ENCODE results near the gene CCZ1. TPM values are rescaled to one million over a fixed set of nuclear protein-coding genes. Genes with fewer than 3 reads are reported as not detected.
"Not testable (repeated sequence)": the region's sequence is repeated elsewhere in the genome, so short reads cannot be mapped to it uniquely, and the experiment has no call there.

Gene CCZ1
- polyA plus RNA-seq, 3 donors, result 43.8 to 74.6 (median 72.8) TPM

GRCh38 chr7:5903002-5903401 lies 4.5 kb downstream of the CCZ1 start:
- H3K4me3 Mint-ChIP-seq; H3K36me3 ChIP-seq (replicated peaks in 1 of 2; ENCODE audit: control insufficient read depth in 1 of 2, insufficient read depth in 2 of 2, low read length in 2 of 2); intact Hi-C loops (cut with micrococcal nuclease); H3K4me3 ChIP-seq (replicated peaks in 1 of 3; ENCODE audit: low read depth in 2 of 3, low read length in 3 of 3); H3K27me3 ChIP-seq (ENCODE audit: control insufficient read depth in 2 of 2, insufficient read depth in 2 of 2, low read length in 2 of 2); H3K9me3 ChIP-seq (replicated peaks in 1 of 2; ENCODE audit: control insufficient read depth in 1 of 2, insufficient read depth in 1 of 2, low read length in 2 of 2); H3K4me2 ChIP-seq (replicated peaks; ENCODE audit: extremely low read depth, low read length, poor library complexity, severe bottlenecking); H3K79me2 ChIP-seq (ENCODE audit: insufficient read depth, low read length); H3K27ac ChIP-seq (ENCODE audit: low read depth in 1 of 2, low read length in 2 of 2); H3K27ac Mint-ChIP-seq; H3K27me3 Mint-ChIP-seq (ENCODE audit: low read depth in 3 of 3); H3K4me1 ChIP-seq (ENCODE audit: control insufficient read depth in 1 of 2, insufficient read depth in 2 of 2, low read length in 2 of 2); DNase-seq; H4K20me1 ChIP-seq (ENCODE audit: insufficient read depth, low read length); H3K9ac ChIP-seq (ENCODE audit: insufficient read depth, low read length, poor library complexity, severe bottlenecking); H2AFZ ChIP-seq (ENCODE audit: insufficient read depth, low read depth, low read length, poor library complexity, severe bottlenecking); H3K4me1 Mint-ChIP-seq; H3K9me3 Mint-ChIP-seq: not testable (repeated sequence)
- 80% methylated on average over 1 of the region's 6 CpGs for WGBS (ENCODE audit: insufficient coverage)
- H3K36me3 Mint-ChIP-seq, result peaks cover 26 to 55% of the 10 kb centered on the region in 2 donors

- H3K27me3 ChIP-seq (ENCODE audit: control insufficient read depth in 2 of 2, insufficient read depth in 2 of 2, low read length in 2 of 2); H3K27ac ChIP-seq (ENCODE audit: low read depth in 1 of 2, low read length in 2 of 2); H3K36me3 ChIP-seq (replicated peaks in 1 of 2; ENCODE audit: control insufficient read depth in 1 of 2, insufficient read depth in 2 of 2, low read length in 2 of 2); H3K79me2 ChIP-seq (ENCODE audit: insufficient read depth, low read length); H3K4me1 ChIP-seq (ENCODE audit: control insufficient read depth in 1 of 2, insufficient read depth in 2 of 2, low read length in 2 of 2); H3K4me3 ChIP-seq (replicated peaks in 1 of 3; ENCODE audit: low read depth in 2 of 3, low read length in 3 of 3); intact Hi-C loops (cut with micrococcal nuclease); H3K9me3 Mint-ChIP-seq; H3K4me2 ChIP-seq (replicated peaks; ENCODE audit: extremely low read depth, low read length, poor library complexity, severe bottlenecking); DNase-seq; H3K27me3 Mint-ChIP-seq (ENCODE audit: low read depth in 3 of 3); H3K4me1 Mint-ChIP-seq; H3K9me3 ChIP-seq (replicated peaks in 1 of 2; ENCODE audit: control insufficient read depth in 1 of 2, insufficient read depth in 1 of 2, low read length in 2 of 2); H3K9ac ChIP-seq (ENCODE audit: insufficient read depth, low read length, poor library complexity, severe bottlenecking); H4K20me1 ChIP-seq (ENCODE audit: insufficient read depth, low read length); H2AFZ ChIP-seq (ENCODE audit: insufficient read depth, low read depth, low read length, poor library complexity, severe bottlenecking); H3K27ac Mint-ChIP-seq; H3K4me3 Mint-ChIP-seq: not testable (repeated sequence)
- peaks cover 31 to 67% of the 10 kb centered on the region in 2 donors for H3K36me3 Mint-ChIP-seq
- WGBS (ENCODE audit: insufficient coverage), result no CpG with 5 or more reads among the region's 5 CpGs
Measured at GRCh38 chr7:5904726-5905125, 6.2 kb downstream of the CCZ1 start.

- peaks cover 29 to 71% of the 10 kb centered on the region in 2 donors for H3K36me3 Mint-ChIP-seq
Measured at GRCh38 chr7:5908835-5909234, 10.3 kb downstream of the CCZ1 start.

GRCh38 chr7:5916529-5916928 lies 18.0 kb downstream of the CCZ1 start:
- H2AFZ ChIP-seq (ENCODE audit: insufficient read depth, low read depth, low read length, poor library complexity, severe bottlenecking); H3K79me2 ChIP-seq (ENCODE audit: insufficient read depth, low read length); H3K4me1 Mint-ChIP-seq; intact Hi-C loops (cut with micrococcal nuclease); H3K27me3 Mint-ChIP-seq (ENCODE audit: low read depth in 3 of 3); H3K36me3 ChIP-seq (replicated peaks in 1 of 2; ENCODE audit: control insufficient read depth in 1 of 2, insufficient read depth in 2 of 2, low read length in 2 of 2); H4K20me1 ChIP-seq (ENCODE audit: insufficient read depth, low read length); H3K27ac Mint-ChIP-seq; H3K9me3 Mint-ChIP-seq; H3K9me3 ChIP-seq (replicated peaks in 1 of 2; ENCODE audit: control insufficient read depth in 1 of 2, insufficient read depth in 1 of 2, low read length in 2 of 2); H3K9ac ChIP-seq (ENCODE audit: insufficient read depth, low read length, poor library complexity, severe bottlenecking); H3K27ac ChIP-seq (ENCODE audit: low read depth in 1 of 2, low read length in 2 of 2); H3K4me3 ChIP-seq (replicated peaks in 1 of 3; ENCODE audit: low read depth in 2 of 3, low read length in 3 of 3); H3K4me2 ChIP-seq (replicated peaks; ENCODE audit: extremely low read depth, low read length, poor library complexity, severe bottlenecking); H3K4me1 ChIP-seq (ENCODE audit: control insufficient read depth in 1 of 2, insufficient read depth in 2 of 2, low read length in 2 of 2); H3K27me3 ChIP-seq (ENCODE audit: control insufficient read depth in 2 of 2, insufficient read depth in 2 of 2, low read length in 2 of 2); H3K4me3 Mint-ChIP-seq; DNase-seq: not testable (repeated sequence)
- H3K36me3 Mint-ChIP-seq, result peaks cover 2 to 26% of the 10 kb centered on the region in 2 donors
- no CpG with 5 or more reads among the region's 6 CpGs for WGBS (ENCODE audit: insufficient coverage)

More at GRCh38 chr7:5908835-5909234, 10.3 kb downstream of the CCZ1 start:
- H3K79me2 ChIP-seq (ENCODE audit: insufficient read depth, low read length); H3K4me3 Mint-ChIP-seq; H3K4me1 ChIP-seq (ENCODE audit: control insufficient read depth in 1 of 2, insufficient read depth in 2 of 2, low read length in 2 of 2); intact Hi-C loops (cut with micrococcal nuclease); H3K27me3 ChIP-seq (ENCODE audit: control insufficient read depth in 2 of 2, insufficient read depth in 2 of 2, low read length in 2 of 2); H3K9me3 Mint-ChIP-seq; H3K4me2 ChIP-seq (replicated peaks; ENCODE audit: extremely low read depth, low read length, poor library complexity, severe bottlenecking); H3K4me1 Mint-ChIP-seq; H3K27ac ChIP-seq (ENCODE audit: low read depth in 1 of 2, low read length in 2 of 2); H3K9ac ChIP-seq (ENCODE audit: insufficient read depth, low read length, poor library complexity, severe bottlenecking); H3K4me3 ChIP-seq (replicated peaks in 1 of 3; ENCODE audit: low read depth in 2 of 3, low read length in 3 of 3); H4K20me1 ChIP-seq (ENCODE audit: insufficient read depth, low read length); H3K9me3 ChIP-seq (replicated peaks in 1 of 2; ENCODE audit: control insufficient read depth in 1 of 2, insufficient read depth in 1 of 2, low read length in 2 of 2); DNase-seq; H2AFZ ChIP-seq (ENCODE audit: insufficient read depth, low read depth, low read length, poor library complexity, severe bottlenecking); H3K27me3 Mint-ChIP-seq (ENCODE audit: low read depth in 3 of 3); H3K27ac Mint-ChIP-seq: not testable (repeated sequence)
- peaks cover 16 to 21% of the 10 kb centered on the region in 2 donors for H3K36me3 ChIP-seq (replicated peaks in 1 of 2; ENCODE audit: control insufficient read depth in 1 of 2, insufficient read depth in 2 of 2, low read length in 2 of 2)
- WGBS (ENCODE audit: insufficient coverage), result no CpG with 5 or more reads among the region's 6 CpGs
